Stimulated activated CD8-positive, alpha-beta memory T cell treated with anti-CD3 and anti-CD28 coated beads, Interleukin-4, amount 100 ng/mL, for 24 hours (primary cell): Measurements from ENCODE around the gene TMEM266.
"Not testable (repeated sequence)": the region's sequence is repeated elsewhere in the genome, so short reads cannot be mapped to it uniquely, and the experiment has no call there.

Experiments used
- DNase-seq: peaks from one replicate; pipeline ENCODE4 v3.0.0-alpha.2; 2020; ENCODE audit warnings: low read depth

TMEM266 gene, protein sequence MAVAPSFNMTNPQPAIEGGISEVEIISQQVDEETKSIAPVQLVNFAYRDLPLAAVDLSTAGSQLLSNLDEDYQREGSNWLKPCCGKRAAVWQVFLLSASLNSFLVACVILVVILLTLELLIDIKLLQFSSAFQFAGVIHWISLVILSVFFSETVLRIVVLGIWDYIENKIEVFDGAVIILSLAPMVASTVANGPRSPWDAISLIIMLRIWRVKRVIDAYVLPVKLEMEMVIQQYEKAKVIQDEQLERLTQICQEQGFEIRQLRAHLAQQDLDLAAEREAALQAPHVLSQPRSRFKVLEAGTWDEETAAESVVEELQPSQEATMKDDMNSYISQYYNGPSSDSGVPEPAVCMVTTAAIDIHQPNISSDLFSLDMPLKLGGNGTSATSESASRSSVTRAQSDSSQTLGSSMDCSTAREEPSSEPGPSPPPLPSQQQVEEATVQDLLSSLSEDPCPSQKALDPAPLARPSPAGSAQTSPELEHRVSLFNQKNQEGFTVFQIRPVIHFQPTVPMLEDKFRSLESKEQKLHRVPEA

DNA sequence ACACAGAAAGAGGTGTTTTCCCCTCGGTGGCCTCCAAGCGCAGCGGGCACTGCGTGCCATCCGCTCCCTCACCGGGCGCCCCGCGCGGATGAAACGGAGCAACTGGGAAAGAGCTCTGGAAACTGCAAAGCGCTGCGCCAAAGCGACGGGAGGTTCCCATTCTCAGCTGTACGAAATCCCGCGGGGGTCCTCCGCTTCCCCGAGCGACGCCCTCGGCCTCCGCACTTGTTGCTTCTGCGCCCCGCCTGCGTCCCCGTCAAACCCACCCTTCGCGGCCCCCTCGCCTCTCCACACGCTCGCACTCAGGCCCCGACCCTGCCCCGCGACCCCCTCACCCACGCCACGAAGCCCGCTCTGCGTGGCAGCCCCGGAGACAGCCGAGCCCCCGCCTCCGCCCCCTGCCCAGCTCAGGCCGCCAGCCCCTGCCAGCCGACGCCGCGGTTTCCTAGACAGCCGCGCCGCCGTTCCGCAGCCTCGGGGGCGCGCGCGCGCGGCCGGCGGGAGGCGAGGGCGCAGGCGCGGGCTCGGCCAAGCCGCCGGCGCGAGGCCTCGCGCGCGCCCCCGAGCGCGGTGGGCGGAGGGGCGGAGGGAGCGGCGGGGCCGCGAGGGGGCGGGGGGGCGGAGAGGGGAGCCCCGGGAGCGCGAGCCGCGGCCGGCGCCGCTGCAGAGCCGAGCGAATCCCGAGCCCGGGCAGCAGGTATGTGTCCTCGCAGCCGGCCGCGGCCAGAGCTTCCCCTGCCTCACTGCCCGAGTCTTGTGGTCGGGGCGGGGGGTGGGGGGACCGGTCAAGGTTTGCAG, at the start of gene TMEM266:
Gene TMEM266, plus strand, starts transcription at position 666 of the 798 bp plus-strand sequence. CDS start 74,279 bp downstream, outside the sequence.
- DNase-seq, result no peak

DNA sequence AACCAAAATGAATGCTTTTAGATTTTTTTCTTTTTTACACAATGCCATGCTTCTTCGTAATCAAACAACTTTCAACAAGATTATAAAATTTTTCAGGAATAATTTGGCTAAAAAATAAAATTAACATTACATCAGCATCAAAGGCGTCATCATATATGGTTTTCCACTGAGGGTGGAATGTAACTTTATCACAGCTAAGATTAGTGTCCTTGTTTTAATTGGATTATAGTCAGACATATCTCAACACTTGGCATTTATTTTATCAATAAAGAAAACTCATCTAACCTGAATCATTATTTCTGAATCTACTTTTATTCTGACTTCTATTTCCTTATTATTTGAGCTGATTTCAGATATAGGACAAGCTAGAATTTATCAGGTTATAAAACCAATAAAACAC, 49.2 kb upstream of the TMEM266 start:
- DNase-seq, result no peak

DNA sequence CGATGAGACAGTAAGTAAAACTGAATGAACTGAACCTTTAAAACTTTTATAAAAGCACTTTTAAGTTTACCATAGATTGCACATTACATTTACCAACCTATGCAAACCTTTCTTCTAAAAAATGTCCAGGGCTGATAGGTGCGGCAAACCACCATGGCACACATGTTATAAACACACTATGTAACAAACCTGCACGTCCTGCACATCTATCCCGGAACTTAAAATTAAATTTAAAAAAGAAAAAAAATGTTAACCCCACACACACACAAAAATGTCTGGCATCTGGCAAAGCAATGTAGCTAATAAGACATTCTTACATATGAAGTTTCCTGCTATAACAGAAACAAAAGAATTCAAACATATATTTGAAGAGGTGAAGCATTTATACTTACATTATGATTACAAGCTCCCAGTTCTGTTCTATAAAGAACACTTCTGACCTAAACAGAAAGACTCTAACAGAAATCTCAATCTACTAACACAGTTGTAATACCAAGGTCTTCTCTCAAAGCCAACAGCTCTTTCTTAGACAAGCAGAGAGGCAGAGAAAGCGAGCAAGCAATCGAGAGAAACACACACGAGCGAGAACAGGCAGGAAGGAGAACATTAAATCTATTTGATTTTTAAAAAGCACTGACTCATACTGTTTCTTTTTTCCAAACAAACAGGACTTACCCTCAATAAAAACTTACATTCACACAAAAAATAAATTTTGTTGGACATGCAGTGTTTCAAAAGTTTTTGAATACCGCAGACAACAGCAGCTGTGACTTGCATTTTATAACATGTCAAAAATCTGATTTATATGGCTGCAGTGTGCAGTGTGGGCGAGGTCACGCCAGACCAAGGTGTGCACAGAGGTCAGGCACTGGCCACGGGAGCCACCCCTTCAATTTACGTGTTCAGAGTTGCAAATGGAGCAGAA, 47.9 kb upstream of the TMEM266 start, which contains the start of gene NRG4:
Gene NRG4, minus strand, starts transcription at position 798 of the 925 bp plus-strand sequence. CDS start 1,194 bp downstream, outside the sequence.
- DNase-seq, result no peak

DNA sequence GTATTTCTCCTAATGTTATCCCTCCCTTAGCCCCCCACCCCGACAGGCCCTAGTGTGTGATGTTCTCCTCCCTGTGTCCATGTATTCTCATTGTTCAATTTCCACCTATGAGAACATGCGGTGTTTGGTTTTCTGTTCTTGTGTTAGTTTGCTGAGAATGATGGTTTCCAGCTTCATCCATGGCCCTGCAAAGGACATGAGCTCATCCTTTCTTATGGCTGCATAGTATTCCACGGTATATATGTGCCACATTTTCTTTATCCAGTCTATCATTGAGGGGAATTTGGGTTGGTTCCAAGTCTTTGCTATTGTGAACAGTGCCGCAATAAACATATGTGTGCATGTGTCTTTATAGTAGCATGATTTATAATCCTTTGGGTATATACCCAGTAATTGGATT, 46.3 kb upstream of the TMEM266 start:
- DNase-seq, result not testable (repeated sequence)

DNA sequence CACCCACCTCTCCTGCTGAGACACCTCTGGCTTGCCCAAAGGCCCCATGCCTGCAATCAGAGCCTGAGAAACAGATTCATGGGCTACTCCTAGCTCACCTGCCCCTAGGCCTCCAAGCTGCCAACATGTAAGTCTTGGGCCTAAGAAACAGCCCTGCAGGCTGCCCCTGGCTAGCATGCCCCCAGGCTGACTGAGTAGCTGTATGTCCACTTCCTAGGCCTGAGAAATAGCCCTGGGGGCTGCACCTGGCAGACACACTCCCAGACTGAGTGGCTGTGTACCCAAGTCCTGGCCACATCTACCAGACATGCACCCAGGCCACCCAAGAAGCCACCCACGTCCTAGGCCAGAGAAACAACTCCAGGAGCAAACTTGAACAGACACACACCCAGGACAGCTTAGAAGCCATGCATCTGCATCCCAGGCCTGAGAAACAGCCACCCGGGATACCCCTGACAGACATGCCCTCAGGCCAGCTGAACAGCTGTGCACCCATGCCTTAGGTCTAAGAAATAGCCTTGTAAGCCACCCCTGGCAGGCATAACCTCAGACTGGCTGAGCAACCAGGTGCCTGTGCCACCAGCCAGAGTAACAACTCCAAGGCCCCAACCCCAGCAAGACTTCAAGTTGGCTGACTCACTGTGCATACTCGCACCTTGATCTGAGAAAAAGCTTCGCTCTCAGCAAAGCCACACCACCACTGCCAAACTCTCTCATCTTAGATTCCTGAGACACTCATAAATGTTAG, 35.6 kb upstream of the TMEM266 start:
- DNase-seq, result no peak

DNA sequence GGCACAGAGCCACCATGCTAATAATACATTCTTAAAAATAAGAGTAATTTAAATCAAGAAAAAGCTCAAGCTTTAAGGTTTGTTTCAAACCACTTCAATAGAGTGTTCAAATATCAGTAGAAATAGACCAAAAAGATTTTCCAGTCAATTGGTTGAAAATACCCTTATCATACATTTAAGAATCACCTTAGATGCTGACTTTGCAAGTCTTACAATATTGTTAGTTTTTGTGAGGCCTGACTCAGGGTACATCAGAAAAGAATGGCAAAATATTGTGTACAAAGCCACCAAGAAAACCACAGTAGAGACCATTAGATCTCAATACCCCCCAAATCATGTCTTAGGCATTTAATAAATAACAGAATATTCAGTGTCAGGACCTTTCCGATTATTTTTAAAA, 27.7 kb upstream of the TMEM266 start:
- DNase-seq, result no peak

DNA sequence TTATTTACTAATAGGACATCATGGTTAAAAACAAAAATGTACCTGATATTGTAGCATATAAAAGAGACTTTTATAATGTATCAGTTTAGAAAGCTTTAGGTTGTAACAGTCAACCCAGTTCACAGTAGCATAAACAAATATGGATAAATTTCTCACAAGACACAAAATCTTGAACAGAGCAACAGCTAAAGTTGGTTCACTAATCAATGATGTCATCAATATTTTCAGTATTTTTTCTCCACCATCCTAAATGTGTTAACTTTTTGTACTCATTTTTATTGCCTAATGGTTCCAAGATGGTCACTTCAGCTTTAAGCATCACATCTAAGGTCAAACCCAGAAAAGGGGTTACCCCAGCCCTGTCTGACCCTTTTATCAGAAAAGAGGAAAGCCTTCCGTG, 26.3 kb upstream of the TMEM266 start:
- DNase-seq, result no peak

DNA sequence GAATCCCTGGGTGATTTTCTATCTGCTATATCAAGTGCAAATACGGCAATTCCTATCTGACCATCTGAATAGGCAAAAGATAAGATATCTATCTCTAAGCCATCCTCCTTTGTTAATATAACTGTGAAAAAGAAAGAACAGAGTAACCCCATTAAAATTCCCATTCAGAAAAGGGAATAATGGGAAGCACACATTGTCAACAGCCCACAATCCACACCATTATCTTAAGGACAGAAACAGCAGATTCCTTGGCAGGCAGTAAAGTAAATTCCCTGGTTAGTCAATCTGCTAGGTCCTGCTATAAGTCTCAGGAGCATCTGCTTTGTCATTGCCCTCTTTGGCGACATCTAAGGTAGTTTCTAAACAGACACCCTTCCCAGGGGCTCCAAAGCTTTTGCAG, 25.7 kb upstream of the TMEM266 start:
- no peak for DNase-seq

DNA sequence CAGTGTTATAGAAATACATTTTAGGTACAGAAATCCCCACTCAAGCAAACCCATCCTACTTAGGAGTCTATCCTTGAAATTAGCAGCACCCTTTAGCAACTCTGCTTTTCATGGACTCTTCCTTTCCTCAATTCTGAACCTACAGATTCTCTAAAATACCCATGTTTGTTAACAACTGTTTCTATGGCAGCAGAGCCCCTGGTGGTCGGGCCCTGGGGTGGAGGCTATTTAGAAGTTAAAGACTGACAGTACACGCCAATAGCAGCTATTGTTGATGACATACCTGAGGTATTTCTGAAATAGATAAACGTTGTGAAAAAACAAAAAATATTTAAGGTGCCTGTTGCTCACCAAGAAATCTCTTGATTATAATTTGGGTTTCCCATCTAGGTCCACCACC, 24.2 kb upstream of the TMEM266 start:
- DNase-seq, result no peak

DNA sequence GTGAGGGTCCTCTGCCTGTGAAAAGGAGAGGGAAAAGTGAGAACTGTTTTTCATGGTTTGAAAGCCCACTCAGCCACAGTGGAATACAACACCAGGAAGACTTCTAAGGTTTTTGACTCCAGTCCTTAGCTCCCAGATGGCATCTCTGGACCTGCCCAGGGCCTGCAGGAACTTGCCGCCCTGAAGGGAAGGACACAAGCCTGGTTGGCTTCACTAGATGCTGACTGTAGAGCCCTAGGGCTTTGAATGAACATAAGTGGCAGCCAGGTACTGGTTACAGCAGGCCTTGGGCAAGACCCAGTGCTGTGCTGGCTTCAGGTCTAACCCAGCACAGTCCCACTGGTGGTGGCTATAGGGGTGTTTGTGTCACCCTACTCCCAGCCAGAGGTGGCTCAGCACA, 21.3 kb upstream of the TMEM266 start:
- no peak for DNase-seq

DNA sequence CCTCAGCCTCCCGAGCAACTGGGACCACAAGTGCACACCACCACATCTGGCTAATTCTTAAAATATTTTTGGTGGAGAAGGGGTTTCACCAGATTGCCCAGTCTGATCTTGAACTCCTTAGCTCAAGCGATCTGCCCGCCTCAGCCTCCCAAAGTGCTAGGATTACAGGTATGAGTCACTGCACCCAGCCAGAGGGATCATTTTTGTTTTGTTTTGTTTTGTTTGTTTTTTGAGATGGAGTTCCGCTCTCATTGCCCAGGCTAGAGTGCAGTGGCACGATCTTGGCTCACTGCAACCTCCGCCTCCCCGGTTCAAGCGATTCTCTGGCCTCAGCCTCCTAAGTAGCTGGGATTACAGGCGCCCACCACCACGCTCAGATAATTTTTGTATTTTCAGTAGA, 5.6 kb upstream of the TMEM266 start:
- DNase-seq, result not testable (repeated sequence)

DNA sequence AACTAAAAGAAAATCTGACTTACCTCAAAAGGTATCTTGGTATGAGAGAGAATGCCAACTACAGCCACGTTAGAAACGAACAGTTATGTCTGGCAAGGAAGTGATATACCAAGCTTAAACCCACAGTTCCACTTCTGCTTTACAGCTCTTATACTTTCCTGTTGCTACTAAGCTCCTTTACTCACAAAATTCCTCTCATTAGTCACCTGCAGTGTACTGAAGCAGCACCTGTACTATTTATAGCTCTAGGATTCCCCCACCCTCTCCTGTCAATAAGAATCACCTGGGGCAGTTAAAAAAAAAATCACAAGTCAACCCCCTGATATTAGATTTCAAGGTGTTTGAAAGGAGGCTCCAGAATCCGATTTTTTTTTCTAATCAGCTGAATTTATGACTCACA, 2.9 kb upstream of the TMEM266 start:
- no peak for DNase-seq

DNA sequence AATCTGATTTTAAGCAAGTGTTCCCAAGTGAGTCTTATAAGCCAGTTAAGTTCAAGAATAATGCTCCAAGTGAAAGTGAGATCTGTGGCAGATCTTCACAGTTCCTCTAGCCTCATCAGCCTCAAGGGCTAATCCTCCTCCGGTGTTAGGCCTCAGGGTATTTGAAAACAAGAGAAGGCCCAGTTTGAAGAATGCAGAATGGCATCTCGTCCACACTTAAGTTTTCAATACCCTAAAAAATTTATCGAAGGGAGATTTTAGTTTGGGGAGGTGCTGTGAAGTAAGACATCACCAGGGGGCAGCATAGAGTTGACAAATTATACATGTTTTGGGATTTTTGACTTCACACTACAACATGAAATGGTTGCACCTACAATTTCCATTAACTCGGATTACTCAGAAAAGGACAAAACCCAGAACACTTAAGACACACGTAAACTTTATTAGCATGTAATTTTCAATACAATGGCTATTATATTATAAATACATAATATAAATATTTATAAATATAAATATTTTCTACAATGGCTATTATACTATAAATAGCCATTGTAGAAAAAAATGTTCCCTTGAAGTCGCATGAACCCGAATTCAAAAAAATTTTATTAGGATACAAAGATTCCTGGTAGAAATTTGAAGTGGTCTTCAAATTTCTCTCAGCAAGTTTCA, 2.3 kb upstream of the TMEM266 start:
- no peak for DNase-seq

DNA sequence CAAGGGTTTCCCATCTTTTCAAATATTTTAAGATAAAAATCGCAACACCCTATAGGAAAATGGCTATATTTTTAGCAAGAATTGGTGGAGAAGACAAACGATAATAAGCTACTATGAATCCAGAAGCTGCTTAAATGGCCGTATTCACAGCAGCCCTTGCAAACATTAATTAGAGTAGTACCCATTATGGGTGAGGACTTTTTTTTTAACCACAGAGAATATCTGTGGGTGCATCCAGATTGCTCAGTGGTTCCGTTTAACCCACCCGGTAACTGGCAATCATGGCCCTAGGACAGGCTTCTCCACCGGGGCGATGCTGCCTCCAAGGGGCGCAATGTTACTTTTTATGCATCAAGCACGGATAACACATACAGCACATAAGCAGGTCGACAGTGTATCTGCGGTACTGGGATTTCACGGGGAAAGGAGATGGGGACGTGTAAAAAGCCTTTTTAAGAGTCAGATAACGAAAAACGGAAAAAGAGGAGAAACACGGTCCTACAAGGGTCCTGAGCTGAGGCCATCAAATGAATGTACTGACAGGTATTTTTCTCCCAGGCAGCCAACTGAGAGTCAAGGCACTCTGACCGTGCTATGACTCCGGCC, 968 bp upstream of the TMEM266 start:
- DNase-seq, result no peak

DNA sequence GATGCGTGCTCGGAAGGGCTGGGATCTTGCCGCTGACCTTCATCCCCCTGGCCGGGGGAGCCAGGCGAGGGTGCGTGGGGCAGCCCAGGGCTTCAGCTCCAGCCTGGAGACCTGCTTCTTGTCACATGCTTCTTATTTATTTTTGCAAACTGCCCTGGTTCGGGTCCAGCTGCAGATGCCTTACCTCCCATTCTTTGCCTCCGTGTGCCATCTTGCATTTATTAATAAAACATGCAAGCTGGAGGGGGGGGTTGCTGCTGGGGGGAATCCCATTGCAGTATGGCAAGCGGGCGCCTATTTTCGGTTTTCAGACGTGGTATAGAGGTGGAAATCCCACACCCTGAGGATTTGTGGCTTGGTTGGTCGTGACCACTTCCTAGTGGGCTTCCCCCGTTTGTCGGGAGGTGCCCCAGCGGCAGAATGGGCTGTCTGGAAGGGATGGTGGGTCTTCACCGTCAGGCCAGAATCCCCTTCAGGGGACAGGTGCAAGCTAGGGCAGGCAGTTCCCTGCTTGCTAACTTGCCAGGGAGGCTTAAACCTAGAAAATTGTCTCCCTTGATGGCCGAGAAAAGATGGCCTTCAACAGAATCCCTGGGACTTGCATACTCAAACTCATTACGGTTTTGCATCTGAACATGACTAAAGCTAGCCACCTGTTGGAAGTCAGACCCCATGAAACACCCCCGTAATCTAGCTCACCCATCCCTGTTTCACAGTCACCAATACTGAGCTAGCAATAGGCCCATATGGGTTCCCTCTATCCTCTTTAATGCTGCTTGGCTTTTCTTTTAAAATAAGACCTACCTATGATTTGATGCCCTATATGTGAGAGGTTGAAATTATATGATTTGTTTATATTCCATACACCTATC, 569 bp downstream of the TMEM266 start:
- DNase-seq, result no peak

DNA sequence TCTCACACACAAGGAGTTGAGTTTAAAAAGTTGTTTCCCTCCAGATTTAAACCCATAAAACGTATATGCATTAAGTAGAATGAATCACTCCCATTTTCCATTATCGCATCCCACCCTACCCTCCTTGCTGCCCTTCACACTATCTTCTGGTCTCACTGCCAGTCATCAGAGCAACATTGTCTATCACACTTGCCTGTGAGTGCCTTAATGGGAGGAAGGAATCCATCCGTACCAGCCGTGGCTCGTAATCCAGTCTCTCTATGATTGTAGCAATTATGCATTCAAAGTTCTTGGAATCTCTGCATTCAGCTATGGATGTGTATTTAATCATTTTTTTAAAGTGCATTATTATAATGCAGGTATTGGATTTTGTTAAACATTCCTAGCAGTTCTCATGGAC, 1.9 kb downstream of the TMEM266 start:
- no peak for DNase-seq

DNA sequence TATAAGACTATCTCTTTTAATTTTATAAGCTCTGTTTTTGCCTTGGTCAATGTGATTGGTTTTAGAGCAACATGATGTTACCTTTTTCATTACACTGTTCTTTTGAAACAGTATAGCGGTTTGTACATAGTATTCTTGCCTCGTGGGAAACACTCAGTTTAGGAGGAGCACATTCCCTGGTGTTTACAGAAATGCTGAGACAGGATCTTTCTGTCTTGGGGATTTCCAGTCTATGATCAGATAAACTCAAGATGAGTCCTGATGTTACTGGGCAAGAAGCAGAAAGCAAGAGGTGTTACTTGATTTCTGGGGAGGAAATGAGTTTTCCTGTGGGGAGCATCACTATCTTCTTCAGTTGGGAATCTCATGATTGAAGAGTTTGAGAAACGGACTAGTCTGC, 2.5 kb downstream of the TMEM266 start:
- no peak for DNase-seq

DNA sequence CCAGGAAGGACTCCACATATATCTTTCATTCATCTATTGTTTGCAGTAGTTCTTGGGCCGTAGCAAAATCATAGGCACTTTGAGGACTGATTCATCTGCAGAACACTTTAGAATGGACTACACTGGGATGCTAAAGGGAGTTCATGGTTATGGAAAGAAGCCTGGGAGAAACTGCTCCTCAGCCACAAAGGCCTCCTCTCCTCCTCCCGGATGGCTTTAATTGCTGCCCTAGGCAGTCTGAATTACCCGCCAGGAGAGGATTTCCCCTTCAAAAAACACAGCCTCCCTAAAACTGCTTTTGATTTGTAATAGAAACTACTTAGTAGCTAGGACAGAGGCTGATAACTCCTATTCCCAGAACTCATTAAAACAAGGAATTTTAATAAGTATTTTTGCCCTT, 4.6 kb downstream of the TMEM266 start:
- no peak for DNase-seq

DNA sequence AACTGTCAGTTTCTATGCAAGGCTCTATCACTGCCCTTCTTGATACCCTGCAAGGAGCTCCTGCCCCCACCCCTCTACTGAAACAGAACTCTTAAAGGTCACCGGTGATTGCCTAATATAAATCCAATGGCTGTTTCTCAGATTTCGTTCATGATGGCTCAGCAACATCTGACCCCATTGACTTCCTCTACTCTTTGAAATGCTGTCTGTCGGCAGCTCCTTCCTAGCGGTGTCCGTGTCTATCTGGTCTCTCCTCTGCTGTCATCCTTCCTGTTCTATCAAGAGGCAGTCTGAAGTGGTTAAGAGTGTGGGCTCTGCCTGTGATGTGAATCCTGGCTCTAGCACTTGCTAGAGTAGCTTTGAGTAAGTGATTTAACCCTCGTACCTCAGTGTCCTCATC, 5.5 kb downstream of the TMEM266 start:
- no peak for DNase-seq
